Upper lobe of left lung (tissue), 4 donors: ENCODE data around the gene PARL.

Experiments used
- EP300 ChIP-seq, 4 donors: sonication (generic); formaldehyde crosslinking; IDR thresholded peaks; one replicate each; pipeline ENCODE4 v1.5.1; 2017; ENCODE audit warnings: antibody characterized with exemption in 4 of 4, control low read depth in 2 of 4
- POLR2AphosphoS5 ChIP-seq, 2 donors: sonication (generic); formaldehyde crosslinking; IDR thresholded peaks; one replicate each; pipeline ENCODE4 v1.5.1; 2017; ENCODE audit warnings: antibody characterized with exemption in 2 of 2
- TF ChIP-seq, protein P1 (sequence below), 6 experiments: fragments of 450-650 bp in 4 of 6; fragments of 200-600 bp in 2 of 6; sonication (generic) in 2 of 6; IDR thresholded peaks; one replicate each; pipeline ENCODE4 v1.5.1; 2016 to 2019; ENCODE audit warnings: antibody characterized with exemption in 6 of 6

GRCh38 chr3:183927059-183927458, 42.4 kb upstream of the PARL start:
- TF ChIP-seq EP300 (IDR thresholded peaks at IDR 0.05): no peak
- TF ChIP-seq, protein P1, sequence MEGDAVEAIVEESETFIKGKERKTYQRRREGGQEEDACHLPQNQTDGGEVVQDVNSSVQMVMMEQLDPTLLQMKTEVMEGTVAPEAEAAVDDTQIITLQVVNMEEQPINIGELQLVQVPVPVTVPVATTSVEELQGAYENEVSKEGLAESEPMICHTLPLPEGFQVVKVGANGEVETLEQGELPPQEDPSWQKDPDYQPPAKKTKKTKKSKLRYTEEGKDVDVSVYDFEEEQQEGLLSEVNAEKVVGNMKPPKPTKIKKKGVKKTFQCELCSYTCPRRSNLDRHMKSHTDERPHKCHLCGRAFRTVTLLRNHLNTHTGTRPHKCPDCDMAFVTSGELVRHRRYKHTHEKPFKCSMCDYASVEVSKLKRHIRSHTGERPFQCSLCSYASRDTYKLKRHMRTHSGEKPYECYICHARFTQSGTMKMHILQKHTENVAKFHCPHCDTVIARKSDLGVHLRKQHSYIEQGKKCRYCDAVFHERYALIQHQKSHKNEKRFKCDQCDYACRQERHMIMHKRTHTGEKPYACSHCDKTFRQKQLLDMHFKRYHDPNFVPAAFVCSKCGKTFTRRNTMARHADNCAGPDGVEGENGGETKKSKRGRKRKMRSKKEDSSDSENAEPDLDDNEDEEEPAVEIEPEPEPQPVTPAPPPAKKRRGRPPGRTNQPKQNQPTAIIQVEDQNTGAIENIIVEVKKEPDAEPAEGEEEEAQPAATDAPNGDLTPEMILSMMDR (IDR thresholded peaks at IDR 0.05): no peak
- no peak for TF ChIP-seq POLR2AphosphoS5 (IDR thresholded peaks at IDR 0.05)
